Sigmoid colon (tissue), 7 donors: ENCODE measurements around the gene NACC2. TPM values are rescaled to one million over a fixed set of nuclear protein-coding genes. Genes with fewer than 3 reads are reported as not detected.
A peak's percentile ranks its signal among the peaks of the same experiment; 100 is the strongest.

Experiments used
- DNase-seq: peaks from one replicate; pipeline ENCODE4 v3.0.0-alpha.2; 2019
- H3K27ac ChIP-seq, 4 donors: fragments of 200-600 bp; sonication (generic); one replicate each; pipeline ENCODE4 v1.5.1; 2016 to 2019; ENCODE audit warnings: mild to moderate bottlenecking in 1 of 4
- H3K27me3 ChIP-seq, 3 donors: fragments of 200-600 bp; sonication (generic); one replicate each; pipeline ENCODE4 v1.5.1; 2019; ENCODE audit warnings: mild to moderate bottlenecking in 1 of 3
- H3K36me3 ChIP-seq, 4 donors: fragments of 200-600 bp; sonication (generic); one replicate each; pipeline ENCODE4 v1.5.1; 2016 to 2019
- H3K4me1 ChIP-seq, 4 donors: fragments of 200-600 bp; sonication (generic); one replicate each; pipeline ENCODE4 v1.5.1; 2017 to 2019
- H3K4me3 ChIP-seq, 4 donors: fragments of 200-600 bp; sonication (generic); one replicate each; pipeline ENCODE4 v1.5.1; 2017 to 2019; ENCODE audit warnings: mild to moderate bottlenecking in 2 of 4, moderate library complexity in 1 of 4
- H3K9me3 ChIP-seq, 4 donors: fragments of 200-600 bp in 3 of 4; sonication (generic) in 3 of 4; one replicate each; pipeline versions ENCODE4 v1.5.1 to v1.6.1; 2013 to 2019
- EP300 ChIP-seq, 4 donors: sonication (generic); formaldehyde crosslinking; IDR thresholded peaks; one replicate each; pipeline ENCODE4 v1.6.1; 2017; ENCODE audit warnings: antibody characterized with exemption in 4 of 4
- POLR2A ChIP-seq, 2 donors: fragments of 450-650 bp; IDR thresholded peaks; one replicate each; pipeline ENCODE4 v1.6.1; 2016; ENCODE audit warnings: antibody characterized with exemption in 2 of 2, mild to moderate bottlenecking in 2 of 2, moderate library complexity in 2 of 2
- POLR2AphosphoS5 ChIP-seq, 4 donors: sonication (generic); formaldehyde crosslinking; IDR thresholded peaks; one replicate each; pipeline ENCODE4 v1.6.1; 2017; ENCODE audit warnings: antibody characterized with exemption in 4 of 4
- WGBS, 2 donors: extraction: QIAGEN DNeasy Blood & Tissue Kit; methylation state at CpG; one replicate each; pipeline ENCODE4 v1.1.7; 2013; 5-methylcytosine and 5-hydroxymethylcytosine counted together
- intact Hi-C: fragments of 100-400 bp; cut with DNase I; formaldehyde crosslinking; loops from one replicate; pipeline ENCODE4 v1.15.1; 2023
- polyA plus RNA-seq, 3 donors: library from polyadenylated mRNA; stranded (reverse); fragments of 200-250 nt; gene quantifications; one replicate each; pipeline ENCODE4 v1.2.3, GENCODE V29; 2013
- total RNA-seq, 4 donors: library from RNA; depleted of rRNA; stranded (reverse); fragments of >200 nt; gene quantifications; one replicate each; pipeline ENCODE4 v1.1.0, GENCODE V29; 2016
- TF ChIP-seq, protein P1 (sequence below), 4 experiments: fragments of 450-650 bp in 3 of 4; fragments of 200-600 bp in 1 of 4; IDR thresholded peaks; one replicate each; pipeline ENCODE4 v1.5.1; 2016 to 2019; ENCODE audit warnings: antibody characterized with exemption in 4 of 4, mild to moderate bottlenecking in 3 of 4, moderate library complexity in 2 of 4
- donor health status: healthy with polysubstance abuse.
- donor health status: Bipolar disorder and iron deficiency.
- donor health status: healthy.

The NACC2 gene, protein sequence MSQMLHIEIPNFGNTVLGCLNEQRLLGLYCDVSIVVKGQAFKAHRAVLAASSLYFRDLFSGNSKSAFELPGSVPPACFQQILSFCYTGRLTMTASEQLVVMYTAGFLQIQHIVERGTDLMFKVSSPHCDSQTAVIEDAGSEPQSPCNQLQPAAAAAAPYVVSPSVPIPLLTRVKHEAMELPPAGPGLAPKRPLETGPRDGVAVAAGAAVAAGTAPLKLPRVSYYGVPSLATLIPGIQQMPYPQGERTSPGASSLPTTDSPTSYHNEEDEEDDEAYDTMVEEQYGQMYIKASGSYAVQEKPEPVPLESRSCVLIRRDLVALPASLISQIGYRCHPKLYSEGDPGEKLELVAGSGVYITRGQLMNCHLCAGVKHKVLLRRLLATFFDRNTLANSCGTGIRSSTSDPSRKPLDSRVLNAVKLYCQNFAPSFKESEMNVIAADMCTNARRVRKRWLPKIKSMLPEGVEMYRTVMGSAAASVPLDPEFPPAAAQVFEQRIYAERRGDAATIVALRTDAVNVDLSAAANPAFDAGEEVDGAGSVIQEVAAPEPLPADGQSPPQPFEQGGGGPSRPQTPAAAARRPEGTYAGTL
- total RNA-seq (10 to 100 TPM; 41.6 to 80.0 (median 65.4) TPM), polyA plus RNA-seq (10 to 100 TPM in 1 of 3 donors, 1 to 10 TPM in 2; 3.6 to 14.3 (median 5.1) TPM)

DNA sequence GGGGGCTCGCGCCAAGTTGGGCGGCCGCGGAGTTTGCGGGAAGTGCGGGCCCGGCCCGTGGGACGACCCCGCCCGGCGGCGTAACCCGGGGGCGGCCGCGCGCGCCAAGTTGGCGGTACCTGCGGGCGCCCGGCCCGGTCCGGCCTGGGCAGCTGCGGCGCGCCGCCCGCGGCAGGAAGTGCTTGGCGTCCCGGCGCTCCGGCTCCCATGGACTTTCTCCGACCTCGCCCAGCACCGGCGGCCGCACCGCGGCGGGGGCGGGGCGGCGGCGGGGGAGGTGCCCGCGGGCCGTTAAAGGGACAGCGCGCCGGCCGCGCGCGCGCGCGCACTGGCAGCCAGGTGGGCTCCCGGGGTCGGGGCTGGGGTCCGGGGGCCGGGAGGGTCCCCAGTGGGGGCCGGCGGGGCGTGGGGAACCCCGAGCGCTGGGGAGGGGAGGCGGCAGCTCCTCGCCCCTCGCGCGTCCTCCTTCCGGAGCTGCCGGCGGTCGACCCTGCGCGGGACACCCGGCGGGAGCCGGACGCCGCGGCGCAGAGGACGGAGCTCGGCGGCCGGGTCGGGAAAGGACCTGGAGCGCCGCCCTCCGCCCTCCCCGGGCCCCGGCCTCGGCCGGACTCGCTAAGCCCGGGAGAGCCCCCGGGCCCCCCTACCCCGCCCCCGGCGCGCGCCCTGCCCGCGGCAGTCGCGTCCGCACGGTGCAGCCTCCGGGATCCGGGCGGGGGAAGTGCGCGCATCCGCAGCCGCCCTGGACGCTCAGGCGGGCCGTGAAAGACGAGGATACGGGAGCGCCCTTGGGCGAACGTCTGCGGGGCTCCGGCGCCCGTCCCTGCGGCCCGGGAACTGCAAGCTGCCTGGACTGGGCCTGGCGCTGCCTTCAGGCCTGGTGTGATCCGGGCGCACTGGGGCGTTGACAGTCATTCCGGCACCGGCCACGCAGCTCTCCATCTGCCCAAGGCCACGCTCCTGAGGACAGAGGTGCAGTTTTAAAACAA lies at the start of gene NACC2:
Gene NACC2, minus strand, starts transcription at position 220 of the 989 bp plus-strand sequence. CDS start 44,768 bp downstream, outside the sequence.
- Histone ChIP-seq H3K27me3 (no peaks in the 10 kb centered on the region), H3K36me3 (no peaks in the 10 kb centered on the region), H3K4me1 (peaks cover 0 to 62% (median 55%) of the 10 kb centered on the region in 4 donors), H3K4me3 (peak within 1 kb of the TSS; percentile 75 to 95 (median 90)), H3K9me3 (no peaks in the 10 kb centered on the region), H3K27ac (peak within 1 kb of the TSS; percentile 97 to 98 (median 98))
- 1 to 2% methylated on average over 143 of the region's 143 CpGs for WGBS, 2 donors
- intact Hi-C loops: loop anchor here (2.0 kb wide), 1 partner anchor 23 kb away; the partner anchor contains the start of gene TMEM250
- no peak for DNase-seq
- peak; percentile 56 to 78 (median 67) for TF ChIP-seq POLR2AphosphoS5 (IDR thresholded peaks at IDR 0.05)
- no peak for TF ChIP-seq EP300 (IDR thresholded peaks at IDR 0.05)

DNA sequence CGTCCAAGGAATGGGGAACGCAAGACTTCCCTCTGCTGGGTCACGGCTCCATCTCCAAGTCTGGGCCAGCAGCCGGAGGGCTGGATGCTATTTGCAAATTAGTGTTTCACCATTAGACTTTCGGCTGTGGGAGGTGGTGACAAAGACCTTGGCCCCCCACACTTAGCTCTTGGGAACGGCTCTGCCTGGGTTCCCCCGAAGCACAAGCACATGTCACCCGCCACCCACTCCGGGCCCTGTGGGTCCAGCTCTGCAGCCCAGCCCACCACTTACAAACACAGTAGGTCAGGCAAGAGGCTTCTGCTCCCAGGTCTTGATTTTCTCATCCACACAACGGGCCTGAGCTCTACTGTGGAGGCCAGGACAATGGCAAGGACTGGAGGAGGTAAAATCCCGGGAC lies 49.4 kb upstream of the NACC2 start:
- no peaks in the 10 kb centered on the region for H3K9me3 ChIP-seq
- H3K27me3 ChIP-seq: peaks cover 12 to 65% (median 55%) of the 10 kb centered on the region in 3 donors
- no peak overlapping the region for H3K27ac ChIP-seq
- 81 to 89% methylated on average over 11 of the region's 11 CpGs for WGBS, 2 donors
- no peaks in the 10 kb centered on the region for H3K36me3 ChIP-seq
- TF ChIP-seq POLR2A (IDR thresholded peaks at IDR 0.05) (no peak), POLR2AphosphoS5 (IDR thresholded peaks at IDR 0.05) (no peak), EP300 (IDR thresholded peaks at IDR 0.05) (no peak)
- TF ChIP-seq, protein P1, sequence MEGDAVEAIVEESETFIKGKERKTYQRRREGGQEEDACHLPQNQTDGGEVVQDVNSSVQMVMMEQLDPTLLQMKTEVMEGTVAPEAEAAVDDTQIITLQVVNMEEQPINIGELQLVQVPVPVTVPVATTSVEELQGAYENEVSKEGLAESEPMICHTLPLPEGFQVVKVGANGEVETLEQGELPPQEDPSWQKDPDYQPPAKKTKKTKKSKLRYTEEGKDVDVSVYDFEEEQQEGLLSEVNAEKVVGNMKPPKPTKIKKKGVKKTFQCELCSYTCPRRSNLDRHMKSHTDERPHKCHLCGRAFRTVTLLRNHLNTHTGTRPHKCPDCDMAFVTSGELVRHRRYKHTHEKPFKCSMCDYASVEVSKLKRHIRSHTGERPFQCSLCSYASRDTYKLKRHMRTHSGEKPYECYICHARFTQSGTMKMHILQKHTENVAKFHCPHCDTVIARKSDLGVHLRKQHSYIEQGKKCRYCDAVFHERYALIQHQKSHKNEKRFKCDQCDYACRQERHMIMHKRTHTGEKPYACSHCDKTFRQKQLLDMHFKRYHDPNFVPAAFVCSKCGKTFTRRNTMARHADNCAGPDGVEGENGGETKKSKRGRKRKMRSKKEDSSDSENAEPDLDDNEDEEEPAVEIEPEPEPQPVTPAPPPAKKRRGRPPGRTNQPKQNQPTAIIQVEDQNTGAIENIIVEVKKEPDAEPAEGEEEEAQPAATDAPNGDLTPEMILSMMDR (IDR thresholded peaks at IDR 0.05): no peak
- no peaks in the 10 kb centered on the region for H3K4me1 ChIP-seq
- DNase-seq: no peak
- no peak overlapping the region for H3K4me3 ChIP-seq
- intact Hi-C loops: no loop called here

DNA sequence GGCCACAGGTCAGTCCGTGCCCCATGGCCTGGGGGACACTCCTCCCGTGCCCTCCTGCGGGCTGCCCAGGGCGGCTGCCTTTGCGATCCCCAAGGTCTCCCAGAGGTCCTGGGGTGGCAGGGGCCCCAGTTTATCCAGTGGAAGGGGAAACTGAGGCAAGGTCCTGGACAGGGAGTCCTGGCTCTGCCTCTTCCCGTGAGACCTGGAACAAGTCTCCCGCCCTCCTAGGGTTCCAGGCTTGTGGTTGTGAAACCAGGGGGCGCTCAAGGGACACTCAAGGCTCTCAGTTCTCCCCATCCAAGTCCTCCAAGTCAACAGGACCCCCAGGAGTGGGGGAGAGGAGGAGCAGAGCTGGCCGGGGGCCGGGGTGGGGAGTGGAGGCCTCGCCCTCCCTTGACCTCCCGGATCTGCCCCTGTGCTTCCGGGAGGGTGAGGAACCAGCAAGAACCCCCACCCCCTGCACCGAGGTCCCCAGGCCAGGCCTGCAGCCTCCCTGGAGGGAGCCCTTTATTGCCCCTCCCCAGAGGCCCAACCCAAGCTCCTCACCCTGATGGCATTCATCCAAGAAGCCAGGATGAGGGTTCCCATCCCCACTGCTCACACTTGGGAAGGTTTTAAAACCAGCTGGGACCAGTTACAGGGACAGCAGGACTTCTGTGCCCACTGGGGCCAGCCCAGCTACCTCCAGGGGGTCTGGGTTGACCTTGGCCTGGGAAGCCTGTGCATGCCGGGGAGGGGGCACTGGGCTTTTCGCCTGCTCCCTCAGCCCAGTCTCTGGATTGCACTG lies 48.3 kb upstream of the NACC2 start:
- TF ChIP-seq EP300 (IDR thresholded peaks at IDR 0.05) (no peak), POLR2A (IDR thresholded peaks at IDR 0.05) (no peak), POLR2AphosphoS5 (IDR thresholded peaks at IDR 0.05) (no peak)
- TF ChIP-seq, protein P1 (IDR thresholded peaks at IDR 0.05): no peak
- H3K27me3 ChIP-seq: peaks cover 11 to 72% (median 56%) of the 10 kb centered on the region in 3 donors
- DNase-seq: no peak
- no peaks in the 10 kb centered on the region for H3K36me3 ChIP-seq
- H3K9me3 ChIP-seq: no peaks in the 10 kb centered on the region
- no peak overlapping the region for H3K27ac ChIP-seq
- no peaks in the 10 kb centered on the region for H3K4me1 ChIP-seq
- 20 to 43% methylated on average over 16 of the region's 16 CpGs for WGBS, 2 donors
- intact Hi-C loops: no loop called here
- no peak overlapping the region for H3K4me3 ChIP-seq

DNA sequence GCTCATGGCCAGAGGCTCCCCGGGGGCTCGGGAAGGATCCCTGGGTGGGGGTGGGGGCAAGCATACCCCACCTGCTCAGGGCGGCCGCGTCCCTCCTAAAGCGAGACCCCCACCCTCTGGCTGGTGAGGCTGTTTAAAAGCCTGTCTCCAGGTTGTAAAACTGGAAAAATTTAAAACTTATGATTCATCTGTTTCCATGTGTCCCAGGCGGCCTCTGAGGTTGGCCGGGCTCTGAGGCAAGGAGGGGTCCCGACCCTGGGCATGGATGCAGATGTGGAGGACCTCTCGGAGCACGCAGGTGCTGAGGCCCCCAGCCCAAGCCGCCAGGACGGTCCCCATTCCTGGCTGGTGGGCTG lies 47.7 kb upstream of the NACC2 start:
- no peaks in the 10 kb centered on the region for H3K36me3 ChIP-seq
- peaks cover 5 to 72% (median 55%) of the 10 kb centered on the region in 3 donors for H3K27me3 ChIP-seq
- H3K9me3 ChIP-seq: no peaks in the 10 kb centered on the region
- TF ChIP-seq POLR2A (IDR thresholded peaks at IDR 0.05): no peak
- TF ChIP-seq, protein P1 (IDR thresholded peaks at IDR 0.05): no peak
- intact Hi-C loops: no loop called here
- H3K4me3 ChIP-seq: no peak overlapping the region
- WGBS, 2 donors: 33 to 55% methylated on average over 13 of the region's 13 CpGs
- H3K27ac ChIP-seq: no peak overlapping the region
- no peaks in the 10 kb centered on the region for H3K4me1 ChIP-seq
- no peak for DNase-seq
